ENCODE results near the gene ACVRL1.

ACVRL1 gene

DNA sequence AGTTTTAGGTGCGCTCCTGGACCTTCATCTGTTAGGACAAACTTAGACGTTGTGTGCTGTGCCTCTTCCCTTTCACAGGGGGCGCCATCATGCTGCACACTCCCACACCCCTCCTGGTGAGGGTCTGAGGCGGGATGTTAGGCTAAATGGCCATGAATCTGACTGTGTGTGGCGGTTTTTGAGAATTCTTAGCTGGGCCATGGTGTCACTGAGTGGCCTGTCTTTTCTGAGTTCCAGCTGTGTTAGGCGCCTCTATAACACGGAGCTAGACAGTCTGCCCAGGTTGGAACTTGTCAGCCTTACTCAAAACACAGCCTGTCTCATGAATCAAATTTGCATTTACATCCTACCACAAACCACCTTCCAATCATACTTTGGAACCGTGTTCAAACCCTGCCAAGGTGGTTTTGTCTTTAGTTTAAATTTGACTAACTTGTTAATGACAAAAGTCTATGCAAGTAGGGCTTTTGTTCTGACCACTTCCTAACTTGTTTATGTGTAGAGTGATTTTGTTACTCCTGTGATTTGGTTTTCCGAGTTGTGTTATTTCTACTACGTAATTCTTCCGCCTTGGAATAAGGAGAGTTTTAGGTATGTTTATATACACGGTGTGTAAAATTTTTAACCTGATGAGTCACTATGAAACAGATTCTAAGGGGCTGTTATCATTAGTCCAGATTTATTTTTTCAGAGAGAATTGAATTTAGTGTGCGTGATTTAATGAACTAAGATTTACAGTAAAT, 63.8 kb downstream of the ACVRL1 start:
- DNase-seq = peak; percentile 55

DNA sequence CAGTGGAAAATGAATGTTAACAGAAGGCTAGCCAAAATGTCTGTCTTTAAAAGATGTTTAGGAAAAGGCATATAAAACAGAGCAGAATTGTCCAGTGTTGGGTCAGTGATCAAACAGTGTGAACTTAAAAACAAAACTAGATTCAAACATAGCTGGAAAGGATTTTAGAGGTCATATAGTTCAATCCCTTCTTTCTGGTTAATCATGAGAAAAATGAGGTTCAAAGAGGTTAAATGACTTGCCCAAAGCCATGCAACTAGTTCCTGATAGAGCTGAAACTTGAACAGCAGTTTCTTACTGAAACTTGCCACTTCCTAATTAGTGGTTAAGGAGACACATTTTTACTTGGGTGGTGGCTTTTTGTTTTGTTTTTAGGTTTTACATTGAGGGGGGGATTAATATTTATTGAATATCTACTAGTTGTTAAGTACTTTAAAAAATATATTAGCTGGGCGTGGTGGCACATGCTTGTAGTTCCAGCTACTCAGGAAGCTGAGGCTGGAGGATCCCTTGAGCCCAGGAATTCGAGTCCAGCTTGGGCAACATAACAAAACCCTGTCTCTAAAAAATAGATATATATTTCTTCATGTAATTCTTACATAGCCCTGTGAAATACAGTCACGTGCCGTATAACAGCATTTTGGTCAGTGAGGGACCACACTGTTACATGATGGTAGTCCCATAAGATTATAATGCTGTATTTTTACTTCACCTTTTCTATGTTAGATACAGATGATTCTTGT, 64.5 kb downstream of the ACVRL1 start:
- DNase-seq = no peak

DNA sequence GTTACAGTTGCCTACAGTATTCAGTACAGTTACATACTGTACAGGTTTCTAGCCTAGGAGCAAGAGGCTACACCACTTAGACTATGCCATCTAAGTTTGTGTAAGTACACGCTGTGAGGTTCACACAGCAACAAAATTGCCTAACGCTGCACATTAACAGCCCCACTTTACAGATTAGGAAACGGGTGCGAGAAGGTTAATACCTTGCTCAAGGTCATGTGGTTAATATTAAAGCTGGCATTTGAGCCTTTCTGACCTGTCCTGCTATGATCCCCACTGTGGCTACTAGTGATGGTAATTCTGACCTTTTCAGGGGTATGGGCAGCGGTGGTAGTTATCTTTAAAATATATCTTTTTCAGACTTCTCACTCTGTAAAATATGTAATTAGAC, 65.1 kb downstream of the ACVRL1 start:
- DNase-seq = no peak

DNA sequence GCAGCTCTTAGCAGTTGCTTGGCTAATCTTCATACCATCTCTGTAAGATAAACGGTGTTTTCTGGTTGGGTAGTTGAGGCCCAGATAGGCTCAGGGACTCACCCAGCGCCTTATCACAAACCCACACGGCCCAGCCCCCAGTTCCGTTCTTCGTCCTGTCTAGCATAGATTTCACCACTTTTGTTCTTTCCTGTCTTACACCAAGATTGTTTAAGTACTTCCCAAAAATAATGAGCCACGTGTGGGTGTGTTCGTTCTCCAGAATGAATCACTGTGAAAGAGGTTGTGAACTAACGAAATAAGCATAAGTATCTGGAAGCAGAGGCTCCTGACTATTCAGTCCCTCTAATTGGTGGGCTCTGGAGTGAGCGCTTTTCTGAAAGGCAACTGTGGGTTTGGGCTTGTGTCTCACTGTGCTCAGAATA, 65.6 kb downstream of the ACVRL1 start:
- DNase-seq = peak; percentile 54
